ENCODE results near the gene ACER2. TPM values are rescaled to one million over a fixed set of nuclear protein-coding genes. Genes with fewer than 3 reads are reported as not detected.
A peak's percentile ranks its signal among the peaks of the same experiment; 100 is the strongest.

The ACER2 gene
- total RNA-seq, 2 experiments from 2014 or later: 2.0 to 2.2 TPM

DNA sequence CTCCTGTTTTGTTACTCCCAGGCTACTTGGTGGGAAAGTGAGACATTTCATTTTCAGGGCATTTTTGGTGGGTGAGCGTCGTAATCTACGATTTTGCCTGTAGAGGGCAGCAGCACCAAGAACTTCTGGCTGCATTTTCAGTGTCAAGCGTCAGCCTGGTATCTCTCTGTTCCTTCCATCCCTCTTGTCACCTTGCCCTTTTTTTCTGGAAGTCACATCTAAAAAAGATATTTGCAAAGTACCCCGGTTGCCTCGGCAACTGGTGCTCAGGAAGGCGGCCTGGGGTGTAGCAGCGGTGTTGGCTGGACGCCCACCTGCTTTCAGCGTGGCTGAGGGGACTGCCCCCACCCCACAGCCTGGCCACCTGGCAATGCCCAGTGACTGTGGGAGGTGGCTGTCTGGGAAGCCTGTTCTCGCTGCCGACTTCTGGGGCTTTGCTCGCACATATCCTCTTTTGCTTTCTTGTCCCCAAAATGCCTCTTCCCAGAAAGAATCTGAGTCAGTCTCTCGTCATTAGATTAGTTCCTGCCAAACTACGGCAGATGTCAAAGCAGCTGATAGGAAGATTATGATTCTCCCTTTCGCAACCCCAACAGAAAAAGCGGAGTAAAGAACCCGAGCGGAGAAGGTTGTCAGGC lies 84.5 kb downstream of the ACER2 start:
- Mint-ChIP-seq H3K9me3 (no peaks in the 10 kb centered on the region), H3K27ac (peak overlapping the region; percentile 33), H3K27me3 (ENCODE audit: low read depth) (peaks cover 5% of the 10 kb centered on the region), H3K4me1 (ENCODE audit: low read depth) (peaks cover 20% of the 10 kb centered on the region), H3K36me3 (ENCODE audit: low read depth) (no peaks in the 10 kb centered on the region), H3K4me3 (peak overlapping the region; percentile 16)
- CTCF ChIA-PET: interaction anchor here (0.6 to 3.5 kb wide), 6 partner anchors 10 to 1696 kb away, joined by 3 to 15 read pairs (median 4); no protein-coding TSS in a partner anchor
- DNase-seq: peak; percentile 68
- intact Hi-C loops (cut with micrococcal nuclease): loop anchor here (1.0 to 10.0 kb wide), 7 partner anchors 21 to 1132 kb away; partner anchors contain the start of gene MLLT3

DNA sequence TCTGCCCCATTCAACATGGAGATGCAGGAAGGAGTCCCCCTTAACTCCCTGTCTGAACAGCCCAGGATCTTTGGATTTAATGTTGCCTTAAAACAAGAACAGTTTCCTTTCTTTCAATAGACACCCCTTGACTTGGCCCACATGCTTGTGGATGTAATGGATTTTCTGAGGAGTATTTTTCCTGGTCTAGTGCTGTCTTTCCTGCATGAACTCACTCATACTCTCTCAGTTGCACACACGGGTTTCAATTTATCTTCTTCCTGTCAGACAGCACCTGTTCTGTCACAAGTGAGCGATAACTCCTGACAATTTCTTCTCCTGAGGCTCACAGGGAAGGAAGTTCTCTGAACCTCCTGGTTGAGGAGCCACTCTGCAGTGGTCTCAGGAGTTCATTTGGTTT lies 85.1 kb downstream of the ACER2 start:
- Mint-ChIP-seq H3K4me1 (ENCODE audit: low read depth) (peaks cover 20% of the 10 kb centered on the region), H3K4me3 (no peak overlapping the region), H3K27me3 (ENCODE audit: low read depth) (peaks cover 5% of the 10 kb centered on the region), H3K9me3 (no peaks in the 10 kb centered on the region), H3K36me3 (ENCODE audit: low read depth) (no peaks in the 10 kb centered on the region), H3K27ac (peak overlapping the region; percentile 33)
- intact Hi-C loops (cut with micrococcal nuclease): loop anchor here (1.0 to 10.0 kb wide), 7 partner anchors 22 to 1131 kb away; partner anchors contain the start of gene MLLT3
- CTCF ChIA-PET: interaction anchor here (0.7 to 3.5 kb wide), 5 partner anchors 11 to 1695 kb away, joined by 3 to 15 read pairs (median 7); no protein-coding TSS in a partner anchor
- no peak for DNase-seq

DNA sequence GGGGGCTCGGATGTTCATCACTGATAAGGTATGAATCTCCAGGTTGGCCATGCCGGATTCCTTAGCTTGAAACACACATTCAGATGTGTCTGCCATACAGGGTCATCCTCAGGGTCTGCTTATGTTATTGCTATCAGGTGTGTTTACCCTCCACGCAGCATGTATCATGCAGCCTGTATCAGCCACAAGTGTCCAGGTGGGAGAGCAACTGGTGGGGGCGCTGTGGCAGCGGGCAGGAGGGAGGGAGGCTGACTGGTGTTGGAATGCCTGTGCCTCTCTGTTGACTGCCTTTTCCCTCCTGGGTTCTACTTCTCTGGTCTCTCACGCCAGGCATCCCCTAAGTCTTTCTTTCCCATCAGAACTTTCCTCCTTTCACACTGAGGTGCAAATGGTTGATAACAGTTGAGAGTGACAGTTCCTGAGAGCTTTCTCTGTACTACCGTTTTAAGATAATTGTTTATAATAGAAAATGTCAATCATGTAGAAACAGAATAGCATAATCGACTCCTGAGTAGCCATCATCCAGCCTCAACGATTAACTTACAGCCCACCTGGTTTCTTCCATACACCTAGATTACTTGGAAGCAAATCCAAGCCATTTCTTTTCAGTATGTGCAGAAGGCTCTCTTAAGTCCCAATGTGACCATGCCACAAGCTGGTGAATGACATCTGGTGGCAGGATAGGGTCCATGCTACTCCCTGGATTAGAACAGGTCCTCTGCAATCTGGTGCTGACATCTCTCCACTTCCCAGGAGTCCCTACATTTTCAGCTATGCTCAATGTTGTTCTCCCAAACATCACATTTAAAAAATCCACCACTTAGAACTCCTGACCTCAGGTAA lies 86.6 kb downstream of the ACER2 start:
- Mint-ChIP-seq H3K27ac (no peak overlapping the region), H3K27me3 (ENCODE audit: low read depth) (peaks cover 5% of the 10 kb centered on the region), H3K4me3 (no peak overlapping the region), H3K4me1 (ENCODE audit: low read depth) (peaks cover 20% of the 10 kb centered on the region), H3K36me3 (ENCODE audit: low read depth) (no peaks in the 10 kb centered on the region), H3K9me3 (peaks cover under 1% of the 10 kb centered on the region)
- intact Hi-C loops (cut with micrococcal nuclease): loop anchor here (10.0 kb wide), 2 partner anchors 249 to 1129 kb away; partner anchors contain the start of gene MLLT3
- DNase-seq: no peak
- CTCF ChIA-PET: interaction anchor here (0.6 to 2.8 kb wide), 3 partner anchors 9 to 31 kb away, joined by 3 to 13 read pairs (median 3); no protein-coding TSS in a partner anchor

DNA sequence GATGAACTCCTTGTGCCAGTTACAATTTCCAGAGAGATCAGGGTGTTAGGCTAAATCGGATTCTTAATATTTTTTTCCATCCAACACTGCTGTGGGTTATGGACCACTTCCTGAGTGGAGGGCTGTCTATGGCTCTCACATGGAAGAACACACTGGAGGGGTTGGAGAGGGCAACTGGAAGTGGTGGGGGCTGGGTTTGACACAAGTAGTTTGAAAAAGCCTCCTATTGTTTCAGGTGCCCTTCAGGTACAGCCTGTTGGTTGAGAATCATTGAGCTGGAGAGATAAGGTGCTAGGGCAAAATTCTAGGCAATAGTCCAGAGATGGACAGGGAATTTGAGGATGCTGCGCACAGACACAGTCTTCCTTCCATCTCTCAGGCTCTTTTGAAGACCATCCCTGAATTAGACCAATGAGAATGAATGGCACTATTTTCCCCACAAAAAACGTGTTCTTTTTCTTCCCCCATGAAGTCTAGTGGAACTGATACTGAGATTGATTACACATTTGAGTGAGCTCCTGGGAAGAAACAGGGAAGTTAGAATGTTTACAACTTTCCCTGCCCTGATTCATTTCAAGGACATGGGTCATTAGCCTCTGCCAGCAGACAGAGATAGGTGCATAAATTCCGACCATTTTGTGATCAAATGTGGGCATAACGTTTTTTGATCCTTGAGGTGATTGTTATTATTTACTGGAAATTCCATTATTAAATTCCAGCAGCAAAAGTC lies 87.7 kb downstream of the ACER2 start:
- H3K4me1 Mint-ChIP-seq (ENCODE audit: low read depth): peaks cover 20% of the 10 kb centered on the region
- no peak overlapping the region for H3K27ac Mint-ChIP-seq
- intact Hi-C loops (cut with micrococcal nuclease): loop anchor here (10.0 kb wide), 2 partner anchors 248 to 1128 kb away; partner anchors contain the start of gene MLLT3
- H3K4me3 Mint-ChIP-seq: no peak overlapping the region
- no peak for DNase-seq
- CTCF ChIA-PET: interaction anchor here (0.5 to 2.8 kb wide), 3 partner anchors 11 to 32 kb away, joined by 3 to 13 read pairs (median 4); no protein-coding TSS in a partner anchor
- no peaks in the 10 kb centered on the region for H3K36me3 Mint-ChIP-seq (ENCODE audit: low read depth)
- peaks cover 5% of the 10 kb centered on the region for H3K27me3 Mint-ChIP-seq (ENCODE audit: low read depth)
- peaks cover 8% of the 10 kb centered on the region for H3K9me3 Mint-ChIP-seq

DNA sequence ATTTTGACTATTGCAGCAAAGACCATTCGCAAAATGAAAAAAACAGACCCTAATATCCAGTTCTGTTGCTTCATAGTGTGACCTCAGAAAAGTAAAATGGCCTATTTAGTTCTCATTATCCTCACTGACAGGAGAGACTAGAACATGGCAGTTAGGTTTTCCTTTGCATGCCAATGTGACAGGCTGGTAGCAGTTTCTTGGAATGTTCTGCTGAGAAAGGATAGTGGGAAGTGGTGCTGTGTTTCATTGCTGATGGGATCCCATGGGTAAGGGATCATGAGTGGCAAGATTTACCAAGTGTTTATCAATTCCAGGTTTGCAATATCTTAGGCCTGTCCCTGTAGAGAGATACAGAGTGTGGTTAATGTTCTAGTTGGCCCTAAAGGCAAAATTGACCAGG lies 88.5 kb downstream of the ACER2 start:
- Mint-ChIP-seq H3K4me1 (ENCODE audit: low read depth) (peaks cover 20% of the 10 kb centered on the region), H3K4me3 (no peak overlapping the region), H3K27ac (no peak overlapping the region), H3K36me3 (ENCODE audit: low read depth) (no peaks in the 10 kb centered on the region), H3K27me3 (ENCODE audit: low read depth) (peaks cover 5% of the 10 kb centered on the region), H3K9me3 (peaks cover 8% of the 10 kb centered on the region)
- CTCF ChIA-PET: no interaction called here
- intact Hi-C loops (cut with micrococcal nuclease): loop anchor here (10.0 kb wide), 2 partner anchors 248 to 1128 kb away; partner anchors contain the start of gene MLLT3
- DNase-seq: no peak

DNA sequence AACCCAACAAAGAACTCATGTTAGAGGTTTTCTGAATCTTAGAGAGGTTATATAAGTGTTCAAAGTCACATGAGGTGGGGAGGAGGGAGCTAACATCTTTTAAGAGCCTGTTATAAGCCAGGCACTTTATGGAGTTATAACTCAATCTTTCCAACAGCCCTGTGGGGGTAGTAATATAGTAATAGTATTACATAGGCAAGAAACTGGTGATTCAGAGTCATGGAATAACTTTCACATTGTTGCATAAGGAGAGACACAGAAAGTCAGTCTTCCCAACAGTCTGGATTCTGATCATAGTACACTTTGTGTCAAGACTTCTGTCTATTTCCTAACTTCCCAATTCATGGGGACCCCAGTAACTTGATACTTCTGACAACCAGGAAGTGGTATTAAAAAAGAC lies 89.2 kb downstream of the ACER2 start:
- Mint-ChIP-seq H3K36me3 (ENCODE audit: low read depth) (no peaks in the 10 kb centered on the region), H3K27ac (no peak overlapping the region), H3K4me3 (no peak overlapping the region), H3K4me1 (ENCODE audit: low read depth) (peaks cover 13% of the 10 kb centered on the region), H3K27me3 (ENCODE audit: low read depth) (peaks cover 5% of the 10 kb centered on the region), H3K9me3 (peaks cover 8% of the 10 kb centered on the region)
- no peak for DNase-seq
- CTCF ChIA-PET: no interaction called here
- intact Hi-C loops (cut with micrococcal nuclease): loop anchor here (10.0 kb wide), 2 partner anchors 247 to 1127 kb away; partner anchors contain the start of gene MLLT3

Other genes with a start within 250 kb of the ACER2 start
- 1 to 10 TPM; 8.7 to 9.0 TPM for gene DENND4C, start 178.3 kb upstream of the ACER2 start, total RNA-seq
- gene RPS6, start 28.8 kb upstream of the ACER2 start, total RNA-seq: 1,000 to 10,000 TPM; 4,224 to 4,246 TPM

All from activated naive CD4-positive, alpha-beta T cell treated with anti-CD3 and anti-CD28 coated beads for 36 hours (primary cell).